HG03520 (cell line): ENCODE data around the gene GSTA5.
"Not testable (repeated sequence)": the region's sequence is repeated elsewhere in the genome, so short reads cannot be mapped to it uniquely, and the experiment has no call there.

Experiments
- ATAC-seq: cut with Tn5 transposase; IDR thresholded peaks from one replicate; pipeline ENCODE4 v1.9.1; 2021; ENCODE audit warnings: mild to moderate bottlenecking, moderate library complexity; ENCODE audit not compliant: unreplicated experiment

The GSTA5 gene

DNA sequence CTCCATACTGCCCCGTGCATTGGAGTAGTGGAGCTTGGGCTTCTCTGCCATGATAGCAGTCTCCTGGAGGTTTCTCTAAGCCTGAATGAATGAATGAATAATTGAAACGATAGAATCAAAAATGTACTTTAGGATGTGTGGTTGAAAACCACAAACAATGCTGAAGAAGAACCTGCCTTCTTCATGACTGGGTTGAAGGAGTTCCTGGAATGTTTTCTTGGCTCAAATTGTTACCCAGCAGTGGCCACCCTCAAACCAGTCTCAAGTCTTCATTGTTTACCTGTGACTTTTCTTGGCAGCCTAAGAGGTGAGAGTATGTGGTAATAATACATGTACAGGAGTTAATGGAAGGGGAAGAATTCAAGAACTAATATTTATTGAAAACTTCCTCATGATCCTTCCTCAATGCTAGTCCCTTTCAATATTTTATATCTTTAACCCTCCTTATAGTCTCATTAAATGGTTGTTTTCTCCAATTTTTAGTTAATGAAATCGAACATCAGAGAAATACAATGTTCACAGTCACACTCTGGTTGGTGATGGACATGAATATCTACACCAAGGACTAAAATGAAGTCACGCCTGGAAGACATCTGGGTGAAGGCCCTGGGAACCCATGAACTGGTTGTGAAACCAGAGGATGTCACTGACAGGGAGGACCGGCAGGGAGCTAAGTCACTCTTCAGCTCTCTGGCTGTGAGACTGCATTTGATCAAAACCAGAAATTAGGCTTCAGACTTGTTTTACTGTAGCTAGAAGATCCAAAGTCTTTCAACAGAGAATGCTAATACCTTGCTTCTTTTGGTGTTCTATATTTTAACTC, at the start of gene GSTA5:
Gene GSTA5 (minus strand): TSS at position 51 of the 823 bp plus-strand sequence.
- no peak for ATAC-seq

DNA sequence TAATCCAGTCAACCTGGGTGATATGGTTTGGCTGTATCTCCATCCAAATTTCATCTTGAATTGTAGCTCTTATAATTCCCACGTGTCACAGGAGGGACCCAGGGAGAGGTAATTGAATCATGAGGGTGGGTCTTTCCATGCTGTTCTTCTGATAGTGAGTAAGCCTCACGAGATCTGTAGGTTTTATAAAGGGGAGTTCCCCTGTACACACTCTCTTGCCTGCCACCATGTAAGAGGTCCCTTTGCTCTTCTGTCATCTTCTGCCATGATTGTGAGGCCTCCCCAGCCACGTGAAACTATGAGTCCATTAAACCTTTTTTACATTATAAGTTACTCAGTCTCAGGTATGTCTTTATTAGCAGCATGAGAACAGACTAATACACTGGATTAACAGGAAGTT, 49.4 kb upstream of the GSTA5 start:
- no peak for ATAC-seq

DNA sequence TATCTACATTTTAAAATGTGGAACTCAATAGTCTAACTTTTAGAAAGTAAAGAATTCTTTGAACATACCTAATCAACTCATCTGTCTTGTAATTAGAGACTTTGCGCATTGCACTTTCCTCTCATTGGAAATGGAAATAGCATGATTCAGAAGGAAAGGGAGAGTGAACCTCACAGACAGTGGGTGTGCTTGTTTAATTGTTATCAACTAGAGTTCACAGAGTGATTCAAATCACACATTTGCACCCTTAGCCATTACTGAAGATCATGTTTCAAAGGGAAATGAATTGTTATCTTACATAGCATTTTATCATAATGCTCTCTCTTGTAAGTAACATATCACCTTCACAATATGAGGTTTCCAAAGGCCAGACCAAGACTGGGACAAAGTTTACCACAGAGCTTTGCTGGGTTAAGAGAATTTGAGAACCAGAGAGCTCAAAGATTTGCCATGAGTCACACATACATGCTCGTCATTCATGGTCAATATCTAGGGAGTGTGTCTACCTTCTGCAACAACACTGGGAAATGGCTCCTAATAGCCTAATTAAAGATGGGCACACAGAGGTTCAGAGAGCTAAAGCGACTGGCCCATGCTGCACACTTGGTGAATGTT, 47.4 kb upstream of the GSTA5 start:
- no peak for ATAC-seq

DNA sequence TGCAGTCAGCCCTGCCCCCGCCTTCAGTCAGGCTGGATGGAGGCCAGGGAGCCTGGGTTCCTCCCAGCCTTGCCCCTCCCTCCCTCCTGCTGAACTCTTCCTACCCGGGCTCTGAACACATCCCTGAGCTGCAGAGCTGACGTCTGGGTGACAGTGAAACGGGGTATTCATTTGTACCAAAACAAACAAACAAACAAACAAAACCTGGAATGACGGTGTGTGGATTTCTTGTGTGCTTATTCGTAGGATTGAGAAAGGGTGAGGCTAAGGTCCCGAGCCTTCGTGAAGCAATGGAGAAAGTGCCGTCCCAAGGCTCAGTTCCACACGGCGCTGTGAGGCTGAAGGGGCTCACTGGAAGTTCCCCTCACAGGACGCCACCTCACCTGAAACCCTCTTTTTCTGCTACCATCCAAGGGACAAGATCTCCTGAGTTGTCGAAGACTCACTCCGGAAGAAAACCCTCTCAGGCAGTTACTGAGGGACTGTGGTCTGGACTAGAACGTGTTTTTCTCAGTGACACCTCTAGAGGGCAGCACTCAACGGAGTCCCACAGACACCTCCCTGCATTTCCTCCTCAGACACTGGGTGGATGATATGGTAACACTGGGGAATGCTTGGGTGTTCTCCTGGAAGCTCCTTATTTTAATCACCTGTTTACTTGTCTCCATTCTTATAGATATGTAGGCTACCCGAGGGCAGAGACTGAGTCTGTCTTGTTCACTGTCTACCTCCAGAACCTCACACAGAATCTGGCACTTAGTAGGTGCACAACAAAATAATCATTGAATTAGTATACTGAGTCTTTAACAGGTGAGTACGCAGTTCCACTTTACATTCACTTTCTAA, 41.6 kb upstream of the GSTA5 start:
- peak; percentile 99 for ATAC-seq

DNA sequence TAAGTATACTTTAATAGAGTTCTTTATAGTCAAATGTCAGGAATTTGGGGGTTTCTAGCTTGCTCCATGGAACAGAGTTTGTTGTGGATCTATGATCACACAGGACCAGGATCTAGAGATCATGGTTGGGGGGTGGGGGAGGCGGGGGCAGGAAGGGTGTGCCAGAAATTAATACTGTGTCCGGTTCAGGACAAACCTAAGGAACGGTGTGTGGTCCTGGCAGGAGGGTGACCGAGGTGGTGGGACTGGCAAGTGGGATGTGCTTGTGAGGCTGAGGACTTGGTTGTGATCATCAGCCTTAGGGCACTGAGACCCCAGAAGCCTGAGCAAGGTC, 41.0 kb upstream of the GSTA5 start:
- no peak for ATAC-seq

DNA sequence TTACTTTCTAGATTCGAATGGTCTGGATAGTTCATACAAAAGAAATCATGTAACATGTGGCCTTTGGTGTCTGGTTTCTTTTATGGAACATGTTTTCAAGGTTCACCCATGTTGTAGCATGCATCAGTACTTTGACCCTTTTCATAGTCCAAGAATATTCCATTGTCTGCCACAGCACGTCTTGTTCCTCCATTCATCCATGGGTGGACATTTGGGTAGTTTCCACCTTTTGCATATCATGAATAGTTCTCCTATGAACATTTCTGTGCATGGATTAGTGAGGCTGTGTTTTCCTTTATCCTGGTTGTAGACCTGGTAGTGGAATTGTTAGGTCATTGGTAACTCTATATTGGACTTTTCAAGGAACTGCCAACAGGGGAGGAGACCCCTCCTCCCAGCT, 37.2 kb upstream of the GSTA5 start:
- ATAC-seq = no peak

DNA sequence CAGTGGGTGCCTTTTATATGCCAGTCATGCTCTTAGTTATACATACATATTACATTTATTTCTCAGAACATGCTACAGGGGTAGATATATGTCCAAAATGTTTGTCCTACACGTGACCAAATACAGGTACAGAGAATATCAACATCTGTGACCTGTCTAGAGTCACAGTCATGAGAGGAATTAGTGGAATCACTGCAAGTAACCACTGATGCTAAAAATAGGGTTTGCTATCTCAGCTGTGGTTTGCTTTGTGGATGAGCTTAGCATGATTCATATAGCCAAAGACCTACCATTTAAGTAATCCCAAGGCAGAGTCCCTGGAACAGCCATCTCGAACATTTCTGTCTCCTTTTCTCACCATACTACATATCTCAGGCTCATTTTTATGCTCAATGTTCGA, 36.6 kb upstream of the GSTA5 start:
- ATAC-seq = no peak

DNA sequence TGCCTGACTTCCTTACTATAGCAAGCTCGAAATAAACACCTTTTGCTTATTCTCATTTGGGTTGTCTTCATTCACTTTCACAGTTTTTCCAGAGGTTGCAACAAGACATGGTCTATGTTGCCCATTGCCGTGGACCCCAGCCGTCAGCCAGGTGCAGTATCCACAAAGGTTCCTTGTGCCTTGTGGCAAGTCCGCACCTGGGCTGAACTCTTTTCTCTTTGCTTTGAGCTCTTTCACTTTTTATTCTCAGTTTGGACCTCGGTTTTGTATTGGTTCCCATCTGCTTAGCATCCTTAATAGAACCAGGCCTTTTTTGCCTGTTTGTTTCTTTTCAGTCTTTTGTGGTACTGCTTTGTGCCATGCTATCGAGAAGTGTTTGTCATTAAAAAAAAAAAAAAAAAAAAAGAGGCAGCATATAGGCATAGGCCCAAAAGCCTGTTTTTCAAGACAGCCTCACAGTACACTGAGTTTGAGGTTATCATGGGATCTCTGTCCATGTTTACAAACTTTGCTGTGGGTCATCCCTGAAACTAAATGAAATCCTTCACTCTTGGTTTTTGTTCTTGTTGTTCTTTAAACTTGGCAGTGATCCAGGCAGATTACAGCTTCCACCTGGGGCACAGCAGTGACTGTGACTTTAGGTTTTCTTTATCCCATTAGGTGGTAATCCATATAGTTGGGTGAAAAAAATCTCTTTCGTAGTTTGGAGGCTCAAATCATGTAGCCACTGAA, 35.6 kb upstream of the GSTA5 start:
- no peak for ATAC-seq

DNA sequence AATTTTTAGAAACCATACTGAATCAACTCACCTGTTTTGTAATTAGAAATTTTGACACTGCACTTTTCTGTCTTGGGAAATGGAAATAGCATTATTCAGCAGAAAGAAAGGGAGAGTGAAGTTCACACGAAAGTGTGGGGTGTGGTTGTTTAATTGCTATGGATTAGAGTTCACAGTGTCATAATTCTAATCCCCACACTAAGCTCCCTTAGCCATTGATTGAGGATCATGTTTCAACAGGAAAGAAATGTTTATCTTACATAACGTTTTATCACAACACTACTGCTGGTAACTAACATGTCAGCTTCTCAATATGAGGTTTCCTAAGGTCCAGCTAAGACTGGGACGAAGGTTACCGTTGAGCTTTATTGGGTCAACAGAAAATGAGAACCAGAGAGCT, 31.4 kb upstream of the GSTA5 start:
- no peak for ATAC-seq

DNA sequence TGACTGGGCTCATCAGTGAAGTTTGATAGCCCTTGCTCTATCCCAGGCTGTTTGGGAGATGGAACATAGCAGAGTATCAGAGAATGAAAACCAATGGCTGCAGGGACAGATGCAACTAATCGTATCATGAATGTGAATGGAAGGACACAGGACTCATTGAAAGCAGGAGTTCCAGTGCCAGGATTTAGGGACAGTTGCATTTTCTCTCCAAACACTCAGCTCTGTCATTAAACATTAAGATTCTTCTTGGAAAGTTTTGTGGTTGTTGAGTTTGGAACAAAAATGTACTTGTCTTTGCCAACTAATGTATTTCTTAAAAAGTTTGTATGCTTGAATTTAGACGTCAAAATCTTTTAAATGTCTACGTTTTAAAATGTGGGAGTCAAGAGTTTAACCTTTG, 31.0 kb upstream of the GSTA5 start:
- ATAC-seq = no peak

DNA sequence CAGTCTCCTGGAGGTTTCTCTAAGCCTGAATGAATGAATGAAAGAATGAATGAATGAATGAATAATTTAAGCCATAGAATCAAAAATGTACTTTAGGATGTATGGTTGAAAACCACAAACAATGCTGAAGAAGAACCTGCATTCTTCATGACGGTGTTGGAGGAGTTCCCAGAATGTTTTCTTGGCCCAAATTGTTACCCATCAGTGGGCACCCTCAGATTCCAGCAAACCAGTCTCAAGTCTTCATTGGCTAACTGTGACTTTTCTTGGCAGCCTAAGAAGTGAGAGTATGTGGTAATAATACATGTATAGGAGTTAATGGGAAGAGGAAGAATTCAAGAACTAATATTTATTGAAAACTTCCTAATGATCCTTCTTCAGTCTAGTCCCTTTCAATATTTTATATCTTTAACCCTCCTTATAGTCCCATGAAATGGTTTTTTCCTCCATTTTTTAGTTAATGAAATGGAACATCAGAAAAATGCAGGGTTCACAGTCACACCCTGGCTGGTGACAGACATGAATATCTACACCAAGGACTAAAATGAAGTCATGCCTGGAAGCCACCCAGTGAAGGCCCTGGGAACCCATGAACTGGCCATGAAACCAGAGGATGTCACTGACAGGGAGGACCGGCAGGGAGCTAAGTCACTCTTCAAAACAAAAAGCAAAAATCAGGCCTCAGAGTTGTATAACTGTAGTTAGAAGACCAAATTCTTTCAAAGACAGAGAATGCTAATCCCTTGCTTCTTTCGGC, 29.9 kb upstream of the GSTA5 start:
- ATAC-seq = not testable (repeated sequence)

DNA sequence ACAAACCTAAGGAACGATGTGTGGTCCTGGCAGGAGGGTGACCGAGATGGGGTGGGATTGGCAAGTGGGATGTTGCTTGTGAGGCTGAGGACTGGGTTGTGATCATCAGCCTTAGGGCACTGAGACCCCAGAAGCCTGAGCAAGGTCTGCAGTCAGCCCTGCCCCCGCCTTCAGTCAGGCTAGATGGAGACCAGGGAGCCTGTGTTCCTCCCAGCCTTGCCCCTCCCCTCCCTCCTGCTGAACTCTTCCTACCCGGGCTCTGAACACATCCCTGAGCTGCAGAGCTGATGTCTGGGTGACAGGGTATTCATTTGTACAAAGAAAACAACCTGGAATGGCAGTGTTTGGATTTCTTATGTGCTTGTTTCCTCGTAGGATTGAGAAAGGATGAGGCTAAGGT, 28.3 kb upstream of the GSTA5 start:
- not testable (repeated sequence) for ATAC-seq

DNA sequence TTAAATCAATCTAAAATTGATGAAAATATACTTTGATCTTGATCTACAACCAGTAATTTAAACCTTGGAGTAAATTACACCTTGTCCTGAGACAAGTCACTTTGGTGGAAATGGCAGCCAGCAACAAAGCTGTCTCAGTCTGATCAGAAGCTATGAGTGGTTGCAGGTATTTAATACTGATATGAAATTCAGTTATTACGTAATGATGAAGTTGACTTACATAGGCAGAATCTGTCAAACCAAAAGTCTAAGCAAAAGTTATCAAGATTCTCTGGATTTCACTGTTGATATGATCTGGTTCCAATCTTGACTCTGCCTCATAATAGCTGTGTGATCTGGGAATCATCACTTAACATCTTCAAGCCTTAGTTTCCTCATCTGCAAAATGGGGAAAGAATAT, 27.6 kb upstream of the GSTA5 start:
- no peak for ATAC-seq

DNA sequence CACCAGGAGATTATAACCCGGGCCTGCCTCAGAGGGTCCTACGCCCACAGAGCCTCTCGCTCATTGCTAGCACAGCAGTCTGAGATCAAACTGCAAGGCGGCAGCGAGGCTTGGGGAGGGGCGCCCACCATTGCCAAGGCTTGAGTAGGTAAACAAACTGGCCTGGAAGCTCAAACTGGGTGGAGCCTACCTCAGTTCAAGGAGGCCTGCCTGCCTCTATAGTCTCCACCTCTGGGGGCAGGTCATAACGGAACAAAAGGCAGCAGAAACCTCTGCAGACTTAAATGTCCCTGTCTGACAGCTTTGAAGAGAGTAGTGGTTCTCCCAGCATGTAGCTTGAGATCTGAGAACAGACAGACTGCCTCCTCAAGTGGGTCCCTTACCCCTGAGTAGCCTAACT, 20.5 kb upstream of the GSTA5 start:
- ATAC-seq = not testable (repeated sequence)

DNA sequence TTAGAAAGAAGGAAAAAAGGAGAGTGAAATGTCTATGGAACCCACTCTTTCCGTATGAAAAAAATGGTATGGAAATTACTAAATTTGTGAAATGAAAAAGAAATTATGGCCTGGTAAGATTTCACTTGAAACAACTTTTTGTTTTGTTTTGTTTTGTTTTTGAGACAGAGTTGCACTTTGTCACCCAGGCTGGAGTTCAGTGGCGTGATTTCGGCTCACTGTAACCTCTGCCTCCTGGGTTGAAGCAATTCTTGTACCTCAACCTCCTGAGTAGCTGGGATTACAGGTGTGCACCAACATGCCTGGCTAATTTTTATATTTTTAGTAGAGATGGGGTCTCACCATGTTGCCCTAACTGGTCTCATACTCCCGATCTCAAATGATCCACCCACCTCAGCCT, 17.8 kb upstream of the GSTA5 start:
- ATAC-seq = no peak

DNA sequence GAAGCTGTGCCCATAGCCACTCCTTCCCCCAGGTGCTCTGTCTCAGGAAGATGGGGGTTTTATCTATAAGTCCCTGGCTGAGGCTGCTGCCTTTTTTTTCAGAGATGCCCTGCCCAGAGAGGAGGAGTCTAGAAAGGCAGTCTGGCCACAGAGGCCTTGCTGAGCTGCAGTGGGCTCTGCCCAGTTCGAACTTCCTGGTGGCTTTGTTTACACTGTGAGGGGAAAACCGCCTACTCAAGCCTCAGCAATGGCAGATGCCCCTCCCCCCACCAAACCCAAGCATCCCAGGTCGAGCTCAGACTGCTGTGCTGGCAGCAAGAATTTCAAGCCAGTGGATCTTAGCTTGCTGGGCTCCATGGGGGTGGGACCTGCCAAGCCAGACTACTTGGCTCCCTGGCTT, 15.5 kb upstream of the GSTA5 start:
- ATAC-seq = not testable (repeated sequence)

DNA sequence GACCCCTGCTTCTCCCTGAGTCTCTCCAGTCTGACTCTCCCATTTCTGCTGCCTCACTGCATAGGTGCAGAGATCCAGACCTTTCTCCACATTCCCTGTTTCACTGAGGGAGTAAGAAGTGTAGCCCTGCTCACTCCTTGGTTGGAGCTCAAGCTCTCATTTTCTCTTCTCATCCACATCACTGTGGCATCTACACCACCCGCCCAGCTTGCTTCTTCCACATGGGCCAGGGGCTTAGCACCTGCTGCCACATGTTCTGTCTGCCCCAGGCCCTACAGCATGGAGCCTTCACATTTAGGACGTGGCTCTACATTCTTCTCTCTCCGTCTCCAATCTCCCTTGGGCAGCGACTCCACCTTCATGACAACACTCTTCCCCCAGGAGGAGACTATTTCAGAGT, 8.5 kb upstream of the GSTA5 start:
- ATAC-seq = no peak

DNA sequence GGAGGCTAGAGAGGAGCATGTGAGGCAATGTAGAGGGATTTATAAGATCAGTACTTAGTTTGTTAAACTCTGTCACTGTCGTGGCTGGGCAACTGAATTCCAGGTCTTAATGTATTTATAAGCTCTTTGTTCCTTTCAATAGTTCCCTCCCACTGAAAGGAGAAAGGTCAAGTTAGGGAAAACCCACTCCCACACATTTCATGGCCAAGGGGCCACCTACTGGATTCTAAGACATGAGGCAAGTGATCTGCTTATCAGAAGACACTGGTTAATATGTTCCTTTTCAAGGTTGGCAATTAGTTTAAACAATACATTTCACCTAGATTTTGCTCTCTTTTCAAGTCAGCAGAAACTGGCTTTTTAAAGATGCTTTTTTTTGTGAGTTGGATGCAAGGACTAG, 5.4 kb upstream of the GSTA5 start:
- no peak for ATAC-seq

DNA sequence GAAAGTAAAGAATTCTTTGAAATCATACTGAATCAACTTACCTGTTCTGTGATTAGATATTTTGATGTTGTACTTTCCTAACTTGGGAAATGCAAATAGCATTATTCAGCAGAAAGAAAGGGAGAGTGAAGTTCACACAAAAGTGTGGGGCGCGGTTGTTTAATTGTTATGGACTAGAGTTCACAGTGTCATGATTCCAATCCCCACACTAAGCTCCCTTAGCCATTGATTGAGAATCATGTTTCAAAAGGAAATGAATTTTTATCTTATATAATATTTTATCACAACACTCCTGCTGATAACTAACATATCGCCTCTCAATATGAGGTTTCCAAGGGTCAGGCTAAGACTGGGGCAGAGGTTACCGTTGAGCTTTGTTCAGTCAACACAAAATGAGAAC, 3.0 kb upstream of the GSTA5 start:
- no peak for ATAC-seq
